ENCODE results near the gene PCCA. TPM values are rescaled to one million over a fixed set of nuclear protein-coding genes. Genes with fewer than 3 reads are reported as not detected.

The PCCA gene
- total RNA-seq, result 23.8 and 33.7 TPM in 2 replicates

- DNase-seq (ENCODE audit: low read depth), result peak; percentile 92
- no peak for TF ChIP-seq CTCF (IDR thresholded peaks at IDR 0.05; ENCODE audit: insufficient read depth, low read depth, low read length)
- H3K4me3 ChIP-seq (ENCODE audit: low read depth, low read length), result peak within 1 kb of the TSS; percentile 89
Observed at GRCh38 chr13:100088644-100089464, at the start of gene PCCA. PCCA (plus strand) TSS chr13:100089093; CDS start chr13:100089121, 28 bp downstream.

- DNase-seq (ENCODE audit: low read depth), result no peak
- no peak for TF ChIP-seq CTCF (IDR thresholded peaks at IDR 0.05; ENCODE audit: insufficient read depth, low read depth, low read length)
- no peak overlapping the region for H3K4me3 ChIP-seq (ENCODE audit: low read depth, low read length)
Observed at GRCh38 chr13:100039740-100040139, 49.2 kb upstream of the PCCA start.

DNA sequence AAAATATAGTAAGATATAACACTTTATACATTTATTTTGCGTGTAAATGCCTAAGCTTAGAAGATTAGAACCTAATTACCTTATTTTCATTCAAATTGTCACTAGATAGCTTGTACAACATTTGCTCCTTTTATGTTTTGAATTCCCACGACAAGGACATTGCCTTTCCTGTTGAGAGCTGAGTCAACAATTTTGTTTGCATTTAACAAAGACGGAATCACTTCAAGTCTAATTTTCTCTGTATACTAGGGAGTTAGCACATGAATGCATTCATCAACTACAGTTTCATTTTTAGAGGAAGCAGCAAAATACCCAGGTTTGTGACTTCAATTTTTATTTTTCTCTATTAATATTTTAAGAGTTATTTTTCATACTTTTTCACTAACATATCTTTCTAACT, 48.7 kb upstream of the PCCA start:
- no peak overlapping the region for H3K4me3 ChIP-seq (ENCODE audit: low read depth, low read length)
- TF ChIP-seq CTCF (IDR thresholded peaks at IDR 0.05; ENCODE audit: insufficient read depth, low read depth, low read length), result no peak
- DNase-seq (ENCODE audit: low read depth), result no peak

DNA sequence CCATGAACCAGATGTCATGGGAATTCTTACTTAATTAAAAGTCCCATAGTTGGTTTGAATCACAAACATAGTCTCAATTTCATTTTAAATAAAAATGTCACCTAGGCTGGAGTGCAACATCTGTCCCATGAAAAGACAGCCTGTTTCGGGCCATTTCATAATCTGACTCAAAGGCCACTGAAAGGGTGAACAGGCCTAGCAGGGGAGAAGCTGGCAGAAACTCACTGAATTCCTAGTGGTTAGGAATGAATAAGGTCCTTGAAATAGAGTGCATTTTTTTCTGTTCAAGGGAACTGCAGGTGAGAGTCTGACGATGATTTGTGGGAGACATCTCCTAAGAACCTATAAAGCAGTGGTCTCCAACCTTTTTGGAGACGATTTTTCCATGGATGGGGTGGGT, 44.0 kb upstream of the PCCA start:
- H3K4me3 ChIP-seq (ENCODE audit: low read depth, low read length), result no peak overlapping the region
- TF ChIP-seq CTCF (IDR thresholded peaks at IDR 0.05; ENCODE audit: insufficient read depth, low read depth, low read length), result no peak
- no peak for DNase-seq (ENCODE audit: low read depth)

DNA sequence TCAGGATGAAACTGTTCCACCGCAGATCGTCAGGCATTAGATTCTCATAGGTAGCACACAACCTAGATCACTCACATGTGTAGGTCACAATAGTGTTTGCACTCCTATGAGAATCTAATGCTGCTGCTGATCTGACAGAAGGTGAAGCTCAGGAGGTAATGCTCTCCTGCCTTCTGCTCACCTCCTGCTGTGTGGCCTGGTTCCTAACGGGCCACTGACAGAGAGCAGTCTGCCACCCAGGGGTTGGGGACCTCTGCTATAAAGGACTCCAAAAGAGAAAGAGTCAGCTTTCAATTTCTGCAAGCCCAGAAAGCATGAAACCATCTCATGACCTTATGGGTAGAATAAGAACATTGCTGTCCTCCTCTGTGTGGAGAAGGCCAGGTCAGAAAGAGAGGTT, 43.5 kb upstream of the PCCA start:
- no peak for DNase-seq (ENCODE audit: low read depth)
- H3K4me3 ChIP-seq (ENCODE audit: low read depth, low read length), result no peak overlapping the region
- no peak for TF ChIP-seq CTCF (IDR thresholded peaks at IDR 0.05; ENCODE audit: insufficient read depth, low read depth, low read length)

DNA sequence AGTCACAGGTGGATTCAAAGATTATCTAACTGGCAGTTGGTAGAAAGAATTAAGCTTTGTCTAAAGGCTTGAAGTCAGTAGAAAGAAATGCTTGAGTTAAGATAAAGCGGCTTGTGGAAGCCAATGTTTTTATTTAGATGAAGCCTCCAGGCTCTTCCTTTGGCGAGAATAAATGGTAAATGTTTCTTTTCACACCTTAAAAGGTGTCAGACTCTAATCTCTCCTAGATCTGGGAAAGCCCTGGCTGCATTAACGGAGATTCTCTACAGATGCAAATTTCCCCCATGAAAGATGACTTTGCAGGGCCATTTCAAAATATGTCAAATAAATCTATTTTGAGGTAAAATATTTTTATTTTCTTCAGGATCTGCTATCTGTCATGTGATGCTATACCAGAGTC, 37.8 kb upstream of the PCCA start:
- TF ChIP-seq CTCF (IDR thresholded peaks at IDR 0.05; ENCODE audit: insufficient read depth, low read depth, low read length), result no peak

GRCh38 chr13:100059827-100060226, 29.1 kb upstream of the PCCA start:
- H3K4me3 ChIP-seq (ENCODE audit: low read depth, low read length), result no peak overlapping the region
- no peak for TF ChIP-seq CTCF (IDR thresholded peaks at IDR 0.05; ENCODE audit: insufficient read depth, low read depth, low read length)
- DNase-seq (ENCODE audit: low read depth), result no peak

More for the DNA sequence above, 37.8 kb upstream of the PCCA start:
- H3K4me3 ChIP-seq (ENCODE audit: low read depth, low read length), result no peak overlapping the region
- DNase-seq (ENCODE audit: low read depth), result no peak

Measured in fibroblast of villous mesenchyme (primary cell).